HG02970 (cell line): ENCODE measurements around the gene SART3.
"Not testable (repeated sequence)": the region's sequence is repeated elsewhere in the genome, so short reads cannot be mapped to it uniquely, and the experiment has no call there.

Source experiments
- ATAC-seq: cut with Tn5 transposase; IDR thresholded peaks from one replicate; pipeline ENCODE4 v1.9.1; 2021; ENCODE audit warnings: mild to moderate bottlenecking, moderate library complexity, moderate number of reproducible peaks; ENCODE audit not compliant: unreplicated experiment, low FRiP score

SART3 gene

DNA sequence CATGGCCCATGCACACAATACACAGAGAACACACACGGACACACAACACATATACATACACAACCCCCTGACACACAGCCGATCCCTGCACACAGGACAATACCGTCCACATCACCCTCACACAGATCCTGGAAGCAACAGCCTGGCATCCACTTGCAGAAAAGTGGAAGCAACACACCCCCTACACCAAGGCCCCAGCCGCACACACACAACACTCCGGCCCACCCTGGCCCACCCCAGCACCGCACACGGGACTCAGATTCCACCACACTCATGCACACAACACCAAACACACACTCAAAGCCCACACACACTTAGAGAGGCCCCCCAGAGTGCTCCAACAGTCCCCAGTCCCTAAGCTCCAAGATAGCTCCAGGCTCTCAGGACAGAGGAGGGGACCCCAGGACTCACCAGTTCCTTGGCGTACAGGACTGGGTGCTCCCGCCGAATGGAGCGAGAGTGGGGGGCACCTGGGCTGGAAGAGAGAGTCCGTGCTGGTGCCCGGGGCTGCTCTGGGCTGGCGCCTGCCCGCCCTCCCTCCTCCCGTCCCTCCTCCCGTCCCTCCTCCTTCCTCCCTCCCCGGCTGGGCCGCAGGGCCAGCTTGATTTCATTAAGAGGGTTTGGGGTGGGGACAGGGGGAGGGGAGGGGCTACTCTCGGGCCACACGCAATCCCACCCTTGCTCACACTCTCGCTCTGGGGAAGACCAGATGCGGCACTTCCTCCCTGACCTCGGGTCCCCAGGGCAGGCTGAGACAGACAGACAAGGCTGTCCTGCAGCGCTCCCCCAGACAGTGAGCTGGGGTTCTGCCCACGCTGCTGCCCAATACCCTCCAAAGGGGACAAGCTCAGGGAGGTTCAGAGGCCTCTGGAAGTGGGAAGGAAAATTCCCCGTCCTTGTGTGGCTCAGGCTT, 36.8 kb upstream of the SART3 start, which contains the start of gene TMEM119:
Gene TMEM119, minus strand, starts transcription at position 526 of the 913 bp plus-strand sequence. CDS start 5,701 bp downstream, outside the sequence.
- no peak for ATAC-seq

DNA sequence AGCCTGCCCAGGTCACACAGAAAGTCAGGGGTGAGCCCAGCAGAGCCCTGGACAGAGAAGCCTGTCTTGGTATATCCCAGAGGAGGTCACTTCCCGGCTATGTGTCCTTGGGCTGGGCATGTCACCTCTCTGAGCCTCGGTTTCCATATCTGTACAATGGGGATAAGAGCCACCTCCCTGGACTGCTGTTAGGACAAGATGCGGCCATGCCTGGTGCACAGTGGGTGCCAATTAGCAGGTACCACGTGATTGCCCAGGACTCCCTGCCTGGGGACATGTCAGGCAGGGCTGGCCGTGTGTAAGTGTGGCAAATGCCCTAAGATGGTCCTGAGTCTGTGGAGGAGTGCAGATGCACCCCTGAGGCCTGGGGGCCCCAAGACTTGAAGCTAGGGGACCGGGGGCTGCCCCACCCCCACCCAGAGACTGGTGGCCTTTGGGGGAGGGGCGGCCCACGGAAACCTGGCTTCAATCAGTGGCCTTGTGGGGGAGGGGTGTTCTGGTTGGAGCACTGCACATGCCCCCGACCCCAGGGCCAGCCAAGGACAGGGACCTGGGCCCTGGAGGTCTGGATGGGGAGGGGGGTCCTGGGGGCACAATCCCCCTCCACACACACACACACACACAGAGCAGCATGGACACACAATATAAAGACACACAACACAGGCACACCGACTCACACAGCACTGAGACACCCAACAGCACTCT, 36.0 kb upstream of the SART3 start:
- ATAC-seq = no peak

DNA sequence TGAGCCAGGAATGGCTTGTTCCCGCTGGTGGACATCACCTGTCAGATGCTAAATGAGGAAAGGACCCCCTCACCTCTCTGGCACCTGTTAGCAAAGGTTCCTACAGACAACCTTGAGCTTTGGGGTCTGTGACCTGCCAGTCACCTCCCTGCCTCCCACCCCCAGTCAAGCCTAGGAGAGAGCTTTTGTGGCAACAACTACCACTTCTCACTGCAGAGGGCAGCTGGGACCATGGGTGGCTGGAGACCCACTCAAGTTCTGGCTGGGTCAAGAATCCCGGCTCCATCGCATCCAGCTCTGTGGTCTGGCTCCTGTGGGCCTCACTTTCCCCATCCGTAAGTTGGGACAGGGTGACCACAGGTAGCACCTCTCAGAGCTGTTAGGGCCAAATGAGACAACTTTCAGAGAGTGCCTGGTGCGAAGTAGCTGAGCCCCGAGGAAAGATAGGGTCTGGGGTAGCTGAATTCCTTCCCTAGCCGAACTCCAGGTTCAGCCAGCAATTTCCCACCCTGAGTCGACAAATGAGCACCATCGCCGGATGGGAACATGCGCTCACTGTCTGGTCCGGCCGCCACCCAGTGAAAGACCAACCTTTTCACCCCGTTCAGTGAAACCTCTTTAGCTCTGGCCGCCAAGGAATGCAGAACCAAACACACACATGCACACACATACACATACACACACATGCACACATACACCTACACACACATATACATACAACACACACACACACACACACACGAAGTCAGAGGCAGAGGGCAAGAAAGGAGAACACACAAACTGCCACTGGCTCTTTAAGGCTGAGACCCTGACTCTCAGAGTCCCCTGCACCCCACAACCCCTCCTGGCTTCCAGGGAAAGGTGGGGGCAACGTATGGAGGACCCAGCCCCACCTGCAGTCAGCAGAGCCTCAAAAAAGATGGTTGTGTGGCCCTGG, 35.0 kb upstream of the SART3 start:
- ATAC-seq = no peak

DNA sequence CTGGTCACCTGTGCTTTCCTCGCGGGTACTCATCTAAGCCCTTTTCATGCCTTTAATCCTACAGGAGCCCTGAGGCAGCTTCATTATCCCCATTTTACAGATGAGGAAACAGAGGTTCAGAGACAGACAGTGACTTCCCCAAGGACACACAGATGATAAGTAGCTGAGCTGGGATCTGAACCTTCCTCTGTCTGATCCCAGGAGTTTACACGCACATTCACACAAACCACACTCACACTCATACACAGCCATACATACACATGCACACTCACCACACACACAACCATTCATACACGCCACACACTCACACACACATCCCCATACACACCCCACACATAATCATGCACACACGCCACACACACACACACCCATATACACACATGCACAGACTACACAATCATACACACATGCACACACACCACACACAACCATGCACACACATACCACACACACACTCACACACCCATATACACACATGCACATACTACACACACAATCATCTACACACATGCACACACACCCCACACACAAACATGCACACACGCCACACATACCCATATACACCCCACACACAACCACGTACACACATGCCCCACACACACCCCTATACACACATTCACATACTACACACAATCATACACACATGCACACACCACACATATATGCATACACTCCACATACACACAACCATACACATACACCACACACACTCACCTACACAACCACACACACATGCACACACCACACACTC, 34.2 kb upstream of the SART3 start:
- ATAC-seq = no peak

DNA sequence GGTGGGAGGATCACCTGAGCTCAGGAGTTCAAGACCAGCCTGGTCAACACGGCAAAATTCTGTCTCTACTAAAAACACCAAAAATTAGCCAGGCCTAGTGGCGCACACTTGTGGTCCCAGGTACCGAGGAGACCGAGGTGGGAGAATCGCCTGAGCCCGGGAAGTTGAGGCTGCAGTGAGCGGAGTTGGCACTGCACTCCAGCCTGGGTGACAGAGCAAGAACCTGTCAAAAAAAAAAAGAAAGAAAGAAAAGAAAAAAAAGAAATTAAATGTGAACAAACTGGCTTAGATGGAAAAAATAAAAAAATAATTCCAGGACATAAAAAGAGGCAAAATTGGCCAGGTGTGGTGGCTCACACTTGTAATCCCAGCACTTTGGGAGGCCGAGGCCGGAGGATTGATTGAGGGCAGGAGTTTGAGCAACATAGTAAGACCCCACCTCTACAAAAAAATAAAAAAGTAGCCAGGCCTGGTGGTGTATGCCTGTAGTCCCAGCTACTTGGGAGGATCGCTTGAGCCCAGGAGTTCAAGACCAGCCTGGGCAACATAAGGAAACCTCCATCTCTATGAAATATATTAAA, 33.4 kb upstream of the SART3 start:
- ATAC-seq = no peak

DNA sequence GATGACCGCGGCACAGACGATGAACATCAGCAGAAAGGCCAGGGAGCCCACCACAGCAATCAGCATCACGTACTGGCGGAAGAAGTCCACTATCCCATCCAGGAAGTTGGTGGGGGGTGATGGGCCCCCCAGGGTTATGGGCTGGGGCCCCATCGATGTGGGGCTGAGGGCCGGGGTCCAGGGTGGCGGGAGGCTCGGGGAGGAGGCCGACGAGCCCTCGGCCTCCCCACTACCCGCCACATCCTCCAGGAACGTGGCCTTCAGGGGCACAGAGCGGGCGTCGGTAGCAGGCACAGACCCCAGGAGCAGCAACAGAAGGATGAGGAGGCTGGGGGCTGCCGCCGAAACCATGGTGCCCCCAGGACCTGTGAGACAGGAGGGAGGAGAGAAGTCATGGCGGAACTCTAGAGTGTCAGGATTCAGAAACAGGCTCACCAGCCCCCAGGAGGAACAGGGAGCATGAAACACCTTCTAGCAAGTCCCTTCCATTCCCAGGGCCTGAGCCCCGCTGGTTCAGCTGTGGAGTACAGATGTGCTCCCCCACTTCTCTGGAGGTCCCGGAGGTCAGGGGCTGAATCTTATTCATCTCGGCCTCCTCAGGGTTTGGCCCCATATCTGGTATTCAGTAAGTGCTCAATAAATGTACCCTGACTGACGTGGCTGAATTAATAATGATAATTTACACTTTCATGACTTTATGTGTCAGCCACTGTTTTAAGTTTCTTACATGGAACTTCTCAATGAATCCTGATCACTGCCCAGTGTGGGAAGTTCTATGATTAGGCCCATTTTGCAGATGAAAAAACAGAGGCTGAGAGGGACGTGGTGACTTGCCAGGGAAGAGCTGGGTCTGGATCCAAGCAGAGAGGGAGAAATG, 31.3 kb upstream of the SART3 start:
- ATAC-seq = no peak

DNA sequence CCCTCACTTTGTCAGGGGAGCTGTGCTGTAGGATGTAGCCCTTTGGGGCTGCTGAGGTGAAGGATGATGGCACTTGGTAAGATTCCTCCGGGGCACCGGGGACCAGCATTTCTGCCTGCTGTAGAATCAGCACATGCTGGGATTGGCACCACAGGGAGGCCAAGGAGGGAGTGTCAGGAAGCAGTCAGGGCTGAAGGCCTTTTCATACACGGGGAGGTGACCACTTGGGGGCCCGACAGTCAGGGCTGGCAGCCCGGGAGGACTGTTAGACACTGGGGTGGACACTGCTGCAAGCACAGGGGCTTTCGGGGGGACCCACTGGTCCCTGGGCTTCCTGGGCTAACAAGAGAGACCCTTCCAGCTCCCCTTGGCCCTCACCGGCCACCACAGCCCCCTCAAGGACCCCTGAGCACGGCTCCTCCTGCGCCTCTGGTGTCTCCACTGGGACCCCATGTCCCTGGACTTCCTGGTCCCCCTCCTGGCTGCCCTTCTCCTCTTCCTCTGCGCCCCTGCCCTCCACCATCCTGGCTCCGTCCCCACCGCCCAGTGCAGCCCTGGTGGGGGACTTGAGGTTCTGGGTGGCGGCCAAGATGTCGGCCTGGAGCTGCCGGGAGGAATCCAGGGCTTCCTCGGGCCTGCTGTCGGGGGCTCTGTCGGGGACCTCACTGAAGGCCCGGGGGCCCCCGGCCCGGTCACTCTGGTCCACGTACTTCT, 30.5 kb upstream of the SART3 start:
- no peak for ATAC-seq

DNA sequence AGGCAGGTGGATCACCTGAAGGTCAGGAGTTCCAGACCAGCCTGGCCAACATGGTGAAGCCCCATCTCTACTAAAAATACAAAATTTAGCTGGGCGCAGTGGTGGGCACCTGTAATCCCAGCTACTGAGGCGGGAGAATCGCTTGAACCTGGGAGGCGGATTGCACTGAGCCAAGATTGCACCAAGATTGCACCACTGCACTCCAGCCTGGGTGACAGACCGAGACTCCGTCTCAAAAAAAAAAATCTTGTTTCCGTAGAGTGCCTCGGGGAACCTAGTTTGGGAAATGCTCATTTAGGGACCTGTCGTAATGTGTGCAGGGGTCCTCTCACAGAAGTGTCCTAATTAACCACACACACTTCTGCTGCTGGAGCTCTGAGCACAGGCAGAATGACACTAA, 29.5 kb upstream of the SART3 start:
- not testable (repeated sequence) for ATAC-seq

DNA sequence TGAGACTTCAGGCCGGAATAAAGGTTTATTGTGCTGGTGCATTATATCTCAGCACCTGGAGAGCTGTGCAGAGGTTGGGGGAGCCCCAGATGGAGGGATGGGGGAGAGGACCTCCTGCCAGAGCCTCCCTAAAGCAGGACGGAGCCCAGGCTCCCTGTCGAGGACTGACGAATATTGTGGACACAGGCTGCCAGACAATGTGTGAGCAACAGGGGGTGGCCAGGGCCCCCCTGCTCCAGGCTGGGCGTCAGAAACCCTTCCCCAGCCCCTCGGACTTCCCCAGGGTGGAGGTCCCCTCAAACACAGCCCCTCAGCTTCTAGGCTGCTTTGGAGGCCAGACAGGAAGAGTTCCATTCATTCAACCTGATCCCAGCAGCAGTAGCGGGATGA, 28.9 kb upstream of the SART3 start:
- ATAC-seq = no peak

DNA sequence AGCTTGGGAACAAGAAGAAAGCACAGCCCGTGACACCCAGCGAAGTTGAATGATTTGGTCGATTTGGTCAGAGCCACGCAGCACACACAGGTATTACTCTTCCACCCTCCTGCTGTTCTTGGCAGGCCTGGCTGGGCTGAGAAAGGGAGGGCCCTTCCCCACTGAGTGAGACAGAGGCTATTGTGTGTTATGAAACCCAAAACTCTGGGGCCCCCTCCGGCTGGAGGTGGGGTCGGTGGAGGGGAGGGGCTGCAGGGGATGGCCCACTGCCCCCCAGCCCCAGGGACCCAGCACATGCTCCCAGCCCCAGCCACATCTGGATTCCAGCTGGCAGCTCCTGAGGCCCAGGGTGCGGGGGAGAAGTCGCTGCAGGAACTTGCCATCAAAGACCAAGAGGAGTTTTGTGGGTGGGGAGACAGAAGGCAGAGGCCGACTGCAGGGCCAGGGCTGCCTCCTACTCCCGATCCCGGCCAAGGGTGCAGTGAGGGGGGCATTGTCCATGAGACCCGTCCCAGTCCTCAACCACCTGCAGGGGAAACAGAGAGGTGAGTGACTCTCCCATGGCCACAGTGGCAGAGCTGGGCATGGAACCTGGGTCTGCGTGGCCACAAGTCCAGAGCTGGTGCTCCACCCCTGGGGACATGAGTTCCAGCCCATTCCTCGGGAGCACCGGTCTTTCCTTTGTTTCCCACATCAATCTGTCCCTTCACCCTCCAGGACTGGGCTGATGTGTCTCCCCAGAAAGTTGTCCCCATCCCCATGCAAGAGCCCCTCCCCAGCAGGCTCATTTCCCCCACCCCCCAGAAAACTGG, 28.3 kb upstream of the SART3 start:
- no peak for ATAC-seq

DNA sequence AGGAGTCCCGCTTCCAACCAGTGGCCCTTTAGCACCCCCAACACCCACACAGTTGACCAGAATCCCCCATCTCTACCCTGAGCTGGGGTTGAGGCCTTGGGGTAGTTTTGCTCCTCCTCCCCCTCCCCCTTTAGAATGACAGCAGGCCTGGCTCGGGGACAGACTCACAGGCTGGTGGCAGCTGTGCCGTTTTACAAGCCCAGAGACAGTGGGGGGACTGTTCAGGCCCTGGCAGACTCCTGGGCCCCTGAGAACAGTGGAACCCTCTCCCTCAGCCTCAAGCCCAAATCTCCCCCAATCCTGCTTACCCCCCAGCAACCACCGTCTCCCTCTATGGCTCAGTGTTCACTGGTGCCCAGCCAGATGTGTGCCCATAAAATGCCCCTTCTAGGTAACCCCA, 26.9 kb upstream of the SART3 start:
- ATAC-seq = no peak

DNA sequence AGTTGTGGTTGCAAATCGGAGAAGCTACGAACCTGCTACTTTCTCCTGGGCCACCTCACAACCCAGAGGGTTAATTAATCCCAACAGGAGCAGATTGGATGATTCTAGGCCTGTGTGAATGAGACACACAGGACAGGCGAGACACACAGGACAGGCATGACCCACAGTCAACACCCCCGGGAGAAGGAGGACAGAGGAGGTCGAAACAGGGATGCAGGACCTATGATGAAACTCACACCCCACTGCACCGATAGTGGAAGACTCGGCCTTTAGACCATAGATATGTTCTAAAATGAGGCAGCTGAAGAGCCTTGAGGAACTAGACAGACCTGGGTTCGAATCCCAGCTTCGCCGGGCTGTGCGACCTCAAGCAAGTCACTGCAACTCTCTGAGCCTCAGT, 25.3 kb upstream of the SART3 start:
- no peak for ATAC-seq

DNA sequence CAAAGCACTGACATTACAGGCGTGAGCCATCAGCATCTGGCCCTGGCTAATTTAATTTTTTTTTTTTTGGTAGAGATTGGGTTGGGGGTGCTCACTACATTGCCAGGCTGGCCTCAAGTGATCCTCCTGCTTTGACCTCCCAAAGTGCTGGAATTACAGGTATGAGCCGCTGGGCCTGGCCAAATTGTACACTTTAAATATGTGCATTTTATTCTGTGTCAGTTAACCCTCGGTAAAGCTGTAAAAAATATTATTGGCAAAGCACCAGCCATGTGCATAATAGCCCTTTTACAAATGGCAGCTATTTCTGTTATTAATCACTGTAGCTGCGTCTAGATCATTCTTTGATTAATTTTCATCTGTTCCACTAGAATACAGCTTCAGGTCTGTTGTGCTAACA, 24.9 kb upstream of the SART3 start:
- ATAC-seq = no peak

DNA sequence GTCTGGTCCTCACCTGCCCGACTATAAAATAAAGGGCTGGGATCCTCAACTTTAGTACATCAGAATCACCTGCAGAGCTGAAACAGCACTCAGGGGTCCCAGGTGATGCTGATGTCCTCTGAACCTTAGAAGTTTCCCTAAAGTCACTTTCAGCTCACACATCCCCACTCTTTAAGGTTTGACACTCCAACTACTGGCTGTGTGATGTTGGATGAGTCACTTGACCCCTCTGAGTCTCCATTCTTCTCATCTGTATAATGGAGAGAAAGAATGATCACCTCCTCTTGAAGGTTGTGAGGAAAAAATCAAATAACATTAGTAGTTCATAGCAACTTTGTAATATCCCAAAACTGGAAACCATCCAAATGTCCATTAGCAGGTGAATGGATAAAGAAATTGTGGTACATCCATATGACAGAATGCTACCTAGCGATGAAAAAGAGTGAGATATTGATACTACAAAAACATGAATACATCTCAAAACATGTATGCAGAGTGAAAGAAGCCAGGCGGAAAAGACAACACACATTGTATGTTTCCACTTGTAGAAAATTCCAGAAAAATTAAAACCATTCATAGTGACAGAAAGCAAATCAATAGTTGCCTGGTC, 23.6 kb upstream of the SART3 start:
- no peak for ATAC-seq

DNA sequence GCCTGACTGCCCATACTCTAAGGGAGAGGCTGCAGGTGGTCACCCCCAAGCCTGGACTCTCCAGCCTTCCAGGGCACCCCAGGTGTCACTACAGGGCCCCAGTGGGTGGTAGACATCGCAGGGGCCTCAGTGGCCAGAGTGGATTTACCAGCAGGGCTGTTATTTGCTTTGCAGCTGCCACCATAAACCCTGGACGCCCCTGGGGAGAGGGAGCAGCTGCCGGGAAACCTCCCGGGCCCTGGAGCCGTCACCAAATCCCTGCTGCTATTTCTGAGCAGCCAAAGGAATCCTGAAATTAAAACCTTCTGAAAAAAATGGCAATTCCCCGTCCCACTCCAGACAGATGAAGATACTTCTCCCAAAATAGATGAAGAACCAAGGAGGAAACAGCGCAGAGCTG, 23.0 kb upstream of the SART3 start:
- ATAC-seq = no peak

DNA sequence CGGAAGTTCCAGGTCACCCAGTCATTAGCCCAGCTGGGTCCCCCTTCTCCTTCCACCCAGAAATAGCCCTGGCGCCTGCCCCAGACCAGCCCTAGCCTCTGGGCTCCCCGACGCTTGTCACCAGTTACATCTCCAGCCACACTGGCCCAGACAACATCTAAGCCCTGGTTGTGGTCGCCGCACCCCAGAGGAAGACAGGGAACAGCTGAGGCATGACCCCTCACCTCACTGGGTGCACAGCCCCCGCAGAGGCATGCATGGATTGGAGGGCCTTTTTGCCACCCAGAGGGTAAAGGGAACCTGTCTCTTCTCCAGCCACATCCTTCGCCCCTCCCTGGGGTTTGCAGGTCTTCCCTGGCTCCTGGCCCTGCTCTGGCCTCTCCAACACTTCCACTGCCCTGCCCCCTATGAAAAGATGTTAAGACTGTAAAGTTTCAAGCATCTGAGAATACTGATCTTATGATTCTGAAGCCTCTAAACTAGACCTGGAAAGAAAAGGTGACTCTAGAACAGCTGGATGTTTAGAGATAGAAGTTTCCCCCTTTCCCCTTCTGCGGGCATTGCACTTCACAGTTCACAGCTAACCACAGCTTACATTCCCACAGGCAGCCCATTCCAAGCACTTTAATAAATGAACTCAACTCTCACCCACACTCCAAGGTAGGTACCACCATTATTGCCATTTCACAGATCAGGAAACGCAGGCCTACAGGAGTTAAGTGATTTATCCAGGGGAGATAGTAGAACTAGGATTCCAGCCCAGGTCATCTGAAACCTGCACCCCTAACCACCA, 22.2 kb upstream of the SART3 start:
- no peak for ATAC-seq
